WTC11 (cell line): ENCODE measurements around the gene TNIK. TPM values are rescaled to one million over a fixed set of nuclear protein-coding genes. Genes with fewer than 3 reads are reported as not detected.

Experiments
- ATAC-seq: fragments of 200-7000 bp; cut with Tn5 transposase; 2 replicates; pipeline ENCODE4 v1.10.0; 2021; ENCODE audit warnings: mild to moderate bottlenecking, moderate library complexity
- CTCF ChIA-PET: fragments of 300-600 bp; sonication (Branson Sonifier 250); formaldehyde crosslinking; loops from one replicate; lab custom pipeline; 2021; ENCODE audit warnings: antibody characterized with exemption; lab: Charles Lee
- POLR2A ChIA-PET: fragments of 350-600 bp; sonication (Branson Sonifier 250); formaldehyde crosslinking; loops from one replicate; lab custom pipeline; 2021; ENCODE audit warnings: antibody characterized with exemption; lab: Charles Lee
- DNase-seq: peaks from one replicate; pipeline ENCODE4 v3.0.0; 2021; ENCODE audit warnings: low spot score
- H3K27ac Mint-ChIP-seq: 2 replicates; pipeline ENCODE4 v1.8.0; 2021; ENCODE audit warnings: mixed read lengths
- H3K27me3 Mint-ChIP-seq: 2 replicates; pipeline ENCODE4 v1.8.0; 2021; ENCODE audit warnings: low read depth, mild to moderate bottlenecking, moderate library complexity, mixed read lengths
- H3K36me3 Mint-ChIP-seq: 2 replicates; pipeline ENCODE4 v1.8.0; 2021; ENCODE audit warnings: mixed read lengths
- H3K4me1 Mint-ChIP-seq: 2 replicates; pipeline ENCODE4 v1.8.0; 2022; ENCODE audit warnings: mixed read lengths
- H3K4me3 Mint-ChIP-seq: 2 replicates; pipeline ENCODE4 v1.8.0; 2021; ENCODE audit warnings: mild to moderate bottlenecking, moderate library complexity, mixed read lengths
- H3K9me3 Mint-ChIP-seq: 2 replicates; pipeline ENCODE4 v1.8.0; 2021; ENCODE audit warnings: mixed read lengths
- CBFB ChIP-seq: sonication (generic); formaldehyde crosslinking; IDR thresholded peaks from 2 replicates; pipeline ENCODE4 v1.8.1; 2022; ENCODE audit warnings: mild to moderate bottlenecking, low read depth, missing genetic modification reagents
- CREM ChIP-seq: sonication (generic); formaldehyde crosslinking; IDR thresholded peaks from 2 replicates; pipeline ENCODE4 v1.8.1; 2022; ENCODE audit warnings: mild to moderate bottlenecking, missing genetic modification reagents, moderate library complexity
- ELF4 ChIP-seq: sonication (generic); formaldehyde crosslinking; IDR thresholded peaks from 2 replicates; pipeline ENCODE4 v1.8.1; 2022; ENCODE audit warnings: low read depth, mild to moderate bottlenecking, moderate library complexity, missing genetic modification reagents
- FOXP1 ChIP-seq: sonication (generic); formaldehyde crosslinking; IDR thresholded peaks from 2 replicates; pipeline ENCODE4 v1.8.0; 2022; ENCODE audit warnings: missing genetic modification reagents, mild to moderate bottlenecking, moderate library complexity, borderline replicate concordance
- GABPB1 ChIP-seq: sonication (generic); formaldehyde crosslinking; IDR thresholded peaks from 2 replicates; pipeline ENCODE4 v1.8.1; 2023; ENCODE audit warnings: mild to moderate bottlenecking, missing genetic modification reagents
- KAT7 ChIP-seq: sonication (generic); formaldehyde crosslinking; IDR thresholded peaks from 2 replicates; pipeline ENCODE4 v1.8.1; 2023; ENCODE audit warnings: missing genetic modification reagents, mild to moderate bottlenecking, borderline replicate concordance
- MYBL2 ChIP-seq: sonication (generic); formaldehyde crosslinking; IDR thresholded peaks from 2 replicates; pipeline ENCODE4 v1.8.1; 2023; ENCODE audit warnings: mild to moderate bottlenecking, moderate library complexity, missing genetic modification reagents
- NFATC4 ChIP-seq: fragments of 250-450 bp; sonication (Bioruptor Pico); IDR thresholded peaks from 2 replicates; pipeline ENCODE4 v1.9.0; 2021; ENCODE audit warnings: mild to moderate bottlenecking
- NR2C2 ChIP-seq: sonication (generic); formaldehyde crosslinking; IDR thresholded peaks from 2 replicates; pipeline ENCODE4 v1.8.0; 2022; ENCODE audit warnings: mild to moderate bottlenecking, missing genetic modification reagents
- RELA ChIP-seq: sonication (generic); formaldehyde crosslinking; IDR thresholded peaks from 2 replicates; pipeline ENCODE4 v1.8.1; 2022; ENCODE audit warnings: missing genetic modification reagents, mild to moderate bottlenecking, borderline replicate concordance
- TP53 ChIP-seq: sonication (generic); formaldehyde crosslinking; IDR thresholded peaks from 2 replicates; pipeline ENCODE4 v1.8.1; 2023; ENCODE audit warnings: mild to moderate bottlenecking, missing genetic modification reagents
- ZNF121 ChIP-seq: sonication (generic); formaldehyde crosslinking; IDR thresholded peaks from 2 replicates; pipeline ENCODE4 v1.8.0; 2023; ENCODE audit warnings: missing genetic modification reagents
- ZNF263 ChIP-seq: sonication (generic); formaldehyde crosslinking; IDR thresholded peaks from 2 replicates; pipeline ENCODE4 v1.8.1; 2022; ENCODE audit warnings: low read depth, mild to moderate bottlenecking, moderate library complexity, missing genetic modification reagents
- total RNA-seq: library from RNA; stranded (reverse); gene quantifications from 3 replicates; pipeline ENCODE4 v1.2.3, GENCODE V29; 2021
- TF ChIP-seq, protein P1 (sequence below): sonication (generic); formaldehyde crosslinking; IDR thresholded peaks from 2 replicates; pipeline ENCODE4 v1.8.0; 2022; ENCODE audit warnings: mild to moderate bottlenecking, missing genetic modification reagents
- TF ChIP-seq, protein P2 (sequence below): sonication (generic); formaldehyde crosslinking; IDR thresholded peaks from 2 replicates; pipeline ENCODE4 v1.8.1; 2023; ENCODE audit warnings: mild to moderate bottlenecking, missing genetic modification reagents, moderate library complexity
- TF ChIP-seq, protein P3 (sequence below): sonication (generic); formaldehyde crosslinking; IDR thresholded peaks from 2 replicates; pipeline ENCODE4 v1.8.1; 2022; ENCODE audit warnings: mild to moderate bottlenecking, moderate library complexity, missing genetic modification reagents
- TF ChIP-seq, protein P4 (sequence below): sonication (generic); formaldehyde crosslinking; IDR thresholded peaks from 2 replicates; pipeline ENCODE4 v1.8.0; 2022; ENCODE audit warnings: mild to moderate bottlenecking, missing genetic modification reagents
- TF ChIP-seq, protein P5 (sequence below): sonication (generic); formaldehyde crosslinking; IDR thresholded peaks from 2 replicates; pipeline ENCODE4 v1.8.1; 2023; ENCODE audit warnings: mild to moderate bottlenecking, moderate library complexity, missing genetic modification reagents
- TF ChIP-seq, protein P6 (sequence below): sonication (generic); formaldehyde crosslinking; IDR thresholded peaks from 2 replicates; pipeline ENCODE4 v1.8.0; 2023; ENCODE audit warnings: mild to moderate bottlenecking, missing genetic modification reagents

Gene TNIK
- total RNA-seq, 1 experiment from 2014 or later, result 50.3 TPM

DNA sequence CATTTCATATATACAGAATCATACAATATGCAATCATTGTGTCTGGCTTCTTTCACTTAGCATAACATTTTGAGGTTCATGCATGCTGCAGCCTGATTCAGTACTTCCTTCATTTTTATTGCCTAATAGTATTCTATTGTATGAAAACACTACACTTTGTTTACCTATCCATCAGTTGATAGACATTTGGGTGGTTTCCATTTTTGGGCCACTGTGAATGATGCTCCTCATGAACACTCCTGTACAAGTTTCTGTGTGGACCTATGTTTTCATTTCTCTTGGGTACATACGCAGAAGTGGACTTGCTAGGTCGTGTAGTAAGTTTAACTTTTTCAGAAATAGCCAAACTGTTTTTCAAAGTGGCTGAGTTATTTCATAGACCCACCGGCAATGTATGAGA, 18.8 kb downstream of the TNIK start:
- no peaks in the 10 kb centered on the region for H3K36me3 Mint-ChIP-seq
- H3K9me3 Mint-ChIP-seq, result no peaks in the 10 kb centered on the region
- POLR2A ChIA-PET, result no interaction called here
- H3K4me3 Mint-ChIP-seq, result no peak overlapping the region
- peaks cover 90% of the 10 kb centered on the region for H3K4me1 Mint-ChIP-seq
- H3K27ac Mint-ChIP-seq, result peak overlapping the region; percentile 96
- no peak for DNase-seq
- CTCF ChIA-PET, result interaction anchor here (1.6 kb wide), 1 partner anchor 12 kb away, joined by 8 read pairs; no protein-coding TSS in a partner anchor
- TF ChIP-seq, protein P1, sequence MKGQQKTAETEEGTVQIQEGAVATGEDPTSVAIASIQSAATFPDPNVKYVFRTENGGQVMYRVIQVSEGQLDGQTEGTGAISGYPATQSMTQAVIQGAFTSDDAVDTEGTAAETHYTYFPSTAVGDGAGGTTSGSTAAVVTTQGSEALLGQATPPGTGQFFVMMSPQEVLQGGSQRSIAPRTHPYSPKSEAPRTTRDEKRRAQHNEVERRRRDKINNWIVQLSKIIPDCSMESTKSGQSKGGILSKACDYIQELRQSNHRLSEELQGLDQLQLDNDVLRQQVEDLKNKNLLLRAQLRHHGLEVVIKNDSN, result no peak
- TF ChIP-seq ELF4 (CRISPR knock-in tag) (no peak), CBFB (CRISPR knock-in tag) (no peak), TP53 (CRISPR knock-in tag) (no peak), ZNF263 (CRISPR knock-in tag) (no peak), KAT7 (CRISPR knock-in tag) (no peak)
- TF ChIP-seq, protein P2, sequence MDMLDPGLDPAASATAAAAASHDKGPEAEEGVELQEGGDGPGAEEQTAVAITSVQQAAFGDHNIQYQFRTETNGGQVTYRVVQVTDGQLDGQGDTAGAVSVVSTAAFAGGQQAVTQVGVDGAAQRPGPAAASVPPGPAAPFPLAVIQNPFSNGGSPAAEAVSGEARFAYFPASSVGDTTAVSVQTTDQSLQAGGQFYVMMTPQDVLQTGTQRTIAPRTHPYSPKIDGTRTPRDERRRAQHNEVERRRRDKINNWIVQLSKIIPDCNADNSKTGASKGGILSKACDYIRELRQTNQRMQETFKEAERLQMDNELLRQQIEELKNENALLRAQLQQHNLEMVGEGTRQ, result no peak
- TF ChIP-seq, all 79 proteins: peak for 0
- no peaks in the 10 kb centered on the region for H3K27me3 Mint-ChIP-seq
- ATAC-seq, result no peak

DNA sequence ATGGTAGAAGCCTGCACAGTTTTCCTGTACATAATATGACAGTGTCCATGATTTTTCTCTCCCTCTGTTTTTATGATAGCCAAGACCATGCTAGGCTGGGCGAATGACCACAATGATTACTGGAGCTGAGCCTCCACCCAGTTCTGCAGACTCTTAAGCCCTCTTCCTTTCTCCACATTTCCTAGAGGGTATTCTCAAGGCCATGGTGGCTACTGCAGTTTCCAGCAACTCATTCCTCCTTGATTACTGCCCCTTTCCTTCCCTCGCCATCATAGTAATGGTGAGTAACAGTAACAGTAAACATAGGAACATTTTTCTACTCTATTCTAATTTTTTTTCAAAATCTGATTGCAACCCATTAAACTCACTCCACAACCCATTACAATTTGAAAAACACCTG, 20.2 kb downstream of the TNIK start:
- Mint-ChIP-seq H3K4me1 (peaks cover 93% of the 10 kb centered on the region), H3K4me3 (no peak overlapping the region)
- CTCF ChIA-PET, result interaction anchor here (1.6 kb wide), 1 partner anchor 14 kb away, joined by 8 read pairs; no protein-coding TSS in a partner anchor

DNA sequence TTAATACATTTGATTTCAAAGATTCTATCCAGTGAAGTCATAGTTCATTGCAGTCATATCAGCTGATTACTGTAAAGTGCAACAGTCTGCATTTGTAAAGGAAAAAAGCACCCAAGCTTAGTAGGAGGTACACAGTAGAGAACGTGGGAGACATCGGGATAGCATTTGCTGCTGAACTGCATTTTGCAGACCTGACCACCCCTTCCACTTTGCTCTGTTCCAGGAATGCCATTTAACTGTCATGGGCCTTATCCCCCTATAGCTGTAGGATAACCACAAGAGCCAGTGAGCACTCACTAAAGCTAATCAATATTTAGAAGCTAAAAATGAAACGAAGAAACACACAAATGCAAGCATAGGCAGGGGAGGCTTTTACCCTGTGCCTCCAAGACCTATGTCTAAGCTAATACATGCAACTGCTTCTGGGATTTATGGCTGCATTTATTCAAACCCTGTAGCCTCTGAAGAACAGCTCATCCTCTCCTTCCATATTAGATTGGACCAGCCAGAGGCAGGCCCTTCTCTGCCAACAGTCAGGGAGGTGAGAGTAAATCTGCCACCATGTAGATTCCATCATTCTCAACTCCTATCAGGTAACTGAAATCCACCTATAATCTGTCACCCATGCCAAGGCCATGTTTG, 23.0 kb downstream of the TNIK start:
- peak overlapping the region; percentile 44 for H3K27ac Mint-ChIP-seq
- ChIA-PET CTCF (interaction anchor here (0.8 to 2.9 kb wide), 4 partner anchors 10 to 476 kb away, joined by 3 to 23 read pairs (median 4); no protein-coding TSS in a partner anchor), POLR2A (no interaction called here)
- H3K36me3 Mint-ChIP-seq, result peaks cover 2% of the 10 kb centered on the region; the same call in 1 of the 2 replicates
- no peaks in the 10 kb centered on the region for H3K9me3 Mint-ChIP-seq
- peaks cover 79% of the 10 kb centered on the region for H3K4me1 Mint-ChIP-seq
- H3K27me3 Mint-ChIP-seq, result no peaks in the 10 kb centered on the region
- no peak for DNase-seq
- no peak for ATAC-seq
- TF ChIP-seq CREM (CRISPR knock-in tag) (no peak), RELA (CRISPR knock-in tag) (no peak), KAT7 (CRISPR knock-in tag) (no peak), MYBL2 (no peak), GABPB1 (CRISPR knock-in tag) (no peak), ZNF121 (no peak), FOXP1 (CRISPR knock-in tag) (no peak)
- TF ChIP-seq, protein P3, sequence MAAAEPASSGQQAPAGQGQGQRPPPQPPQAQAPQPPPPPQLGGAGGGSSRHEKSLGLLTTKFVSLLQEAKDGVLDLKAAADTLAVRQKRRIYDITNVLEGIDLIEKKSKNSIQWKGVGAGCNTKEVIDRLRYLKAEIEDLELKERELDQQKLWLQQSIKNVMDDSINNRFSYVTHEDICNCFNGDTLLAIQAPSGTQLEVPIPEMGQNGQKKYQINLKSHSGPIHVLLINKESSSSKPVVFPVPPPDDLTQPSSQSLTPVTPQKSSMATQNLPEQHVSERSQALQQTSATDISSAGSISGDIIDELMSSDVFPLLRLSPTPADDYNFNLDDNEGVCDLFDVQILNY (CRISPR knock-in tag), result no peak
- TF ChIP-seq, protein P4, sequence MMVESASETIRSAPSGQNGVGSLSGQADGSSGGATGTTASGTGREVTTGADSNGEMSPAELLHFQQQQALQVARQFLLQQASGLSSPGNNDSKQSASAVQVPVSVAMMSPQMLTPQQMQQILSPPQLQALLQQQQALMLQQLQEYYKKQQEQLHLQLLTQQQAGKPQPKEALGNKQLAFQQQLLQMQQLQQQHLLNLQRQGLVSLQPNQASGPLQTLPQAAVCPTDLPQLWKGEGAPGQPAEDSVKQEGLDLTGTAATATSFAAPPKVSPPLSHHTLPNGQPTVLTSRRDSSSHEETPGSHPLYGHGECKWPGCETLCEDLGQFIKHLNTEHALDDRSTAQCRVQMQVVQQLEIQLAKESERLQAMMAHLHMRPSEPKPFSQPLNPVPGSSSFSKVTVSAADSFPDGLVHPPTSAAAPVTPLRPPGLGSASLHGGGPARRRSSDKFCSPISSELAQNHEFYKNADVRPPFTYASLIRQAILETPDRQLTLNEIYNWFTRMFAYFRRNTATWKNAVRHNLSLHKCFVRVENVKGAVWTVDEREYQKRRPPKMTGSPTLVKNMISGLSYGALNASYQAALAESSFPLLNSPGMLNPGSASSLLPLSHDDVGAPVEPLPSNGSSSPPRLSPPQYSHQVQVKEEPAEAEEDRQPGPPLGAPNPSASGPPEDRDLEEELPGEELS (CRISPR knock-in tag), result no peak
- TF ChIP-seq, protein P5, sequence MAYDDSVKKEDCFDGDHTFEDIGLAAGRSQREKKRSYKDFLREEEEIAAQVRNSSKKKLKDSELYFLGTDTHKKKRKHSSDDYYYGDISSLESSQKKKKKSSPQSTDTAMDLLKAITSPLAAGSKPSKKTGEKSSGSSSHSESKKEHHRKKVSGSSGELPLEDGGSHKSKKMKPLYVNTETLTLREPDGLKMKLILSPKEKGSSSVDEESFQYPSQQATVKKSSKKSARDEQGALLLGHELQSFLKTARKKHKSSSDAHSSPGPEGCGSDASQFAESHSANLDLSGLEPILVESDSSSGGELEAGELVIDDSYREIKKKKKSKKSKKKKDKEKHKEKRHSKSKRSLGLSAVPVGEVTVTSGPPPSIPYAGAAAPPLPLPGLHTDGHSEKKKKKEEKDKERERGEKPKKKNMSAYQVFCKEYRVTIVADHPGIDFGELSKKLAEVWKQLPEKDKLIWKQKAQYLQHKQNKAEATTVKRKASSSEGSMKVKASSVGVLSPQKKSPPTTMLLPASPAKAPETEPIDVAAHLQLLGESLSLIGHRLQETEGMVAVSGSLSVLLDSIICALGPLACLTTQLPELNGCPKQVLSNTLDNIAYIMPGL (CRISPR knock-in tag), result no peak
- H3K4me3 Mint-ChIP-seq, result no peak overlapping the region

More for the DNA sequence above, 20.2 kb downstream of the TNIK start:
- no peak for ATAC-seq
- no peaks in the 10 kb centered on the region for H3K9me3 Mint-ChIP-seq
- H3K27me3 Mint-ChIP-seq, result no peaks in the 10 kb centered on the region
- peak overlapping the region; percentile 47 for H3K27ac Mint-ChIP-seq
- H3K36me3 Mint-ChIP-seq, result no peaks in the 10 kb centered on the region
- TF ChIP-seq NFATC4 (CRISPR knock-in tag) (no peak), NR2C2 (no peak)
- TF ChIP-seq, protein P6, sequence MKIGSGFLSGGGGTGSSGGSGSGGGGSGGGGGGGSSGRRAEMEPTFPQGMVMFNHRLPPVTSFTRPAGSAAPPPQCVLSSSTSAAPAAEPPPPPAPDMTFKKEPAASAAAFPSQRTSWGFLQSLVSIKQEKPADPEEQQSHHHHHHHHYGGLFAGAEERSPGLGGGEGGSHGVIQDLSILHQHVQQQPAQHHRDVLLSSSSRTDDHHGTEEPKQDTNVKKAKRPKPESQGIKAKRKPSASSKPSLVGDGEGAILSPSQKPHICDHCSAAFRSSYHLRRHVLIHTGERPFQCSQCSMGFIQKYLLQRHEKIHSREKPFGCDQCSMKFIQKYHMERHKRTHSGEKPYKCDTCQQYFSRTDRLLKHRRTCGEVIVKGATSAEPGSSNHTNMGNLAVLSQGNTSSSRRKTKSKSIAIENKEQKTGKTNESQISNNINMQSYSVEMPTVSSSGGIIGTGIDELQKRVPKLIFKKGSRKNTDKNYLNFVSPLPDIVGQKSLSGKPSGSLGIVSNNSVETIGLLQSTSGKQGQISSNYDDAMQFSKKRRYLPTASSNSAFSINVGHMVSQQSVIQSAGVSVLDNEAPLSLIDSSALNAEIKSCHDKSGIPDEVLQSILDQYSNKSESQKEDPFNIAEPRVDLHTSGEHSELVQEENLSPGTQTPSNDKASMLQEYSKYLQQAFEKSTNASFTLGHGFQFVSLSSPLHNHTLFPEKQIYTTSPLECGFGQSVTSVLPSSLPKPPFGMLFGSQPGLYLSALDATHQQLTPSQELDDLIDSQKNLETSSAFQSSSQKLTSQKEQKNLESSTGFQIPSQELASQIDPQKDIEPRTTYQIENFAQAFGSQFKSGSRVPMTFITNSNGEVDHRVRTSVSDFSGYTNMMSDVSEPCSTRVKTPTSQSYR (CRISPR knock-in tag), result 0 out of 2 replicates have a peak, but pooled peaks have one; percentile 28
- POLR2A ChIA-PET, result no interaction called here
- no peak for DNase-seq
